ENCODE measurements around the gene TBC1D19.

DNA sequence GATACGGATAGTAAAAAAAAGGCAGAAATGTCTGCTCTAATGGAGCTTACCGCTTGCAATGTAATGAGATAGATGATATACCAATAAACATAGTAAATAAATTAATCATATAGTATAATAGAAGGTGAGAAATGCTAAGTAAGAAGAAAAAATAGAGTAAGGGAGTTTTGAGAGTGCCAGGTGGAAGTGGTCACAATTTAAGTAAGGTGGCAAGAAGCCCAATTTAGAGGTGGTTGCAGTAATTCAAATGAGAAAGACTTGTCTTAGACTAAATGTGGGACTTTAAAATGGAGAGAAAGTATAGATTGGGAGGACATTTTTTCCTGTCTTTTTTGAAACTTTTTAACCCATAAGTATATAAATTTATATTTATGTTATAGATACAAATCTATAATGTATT is 26.0 kb downstream of the TBC1D19 start:
- TF ChIP-seq, protein P1, sequence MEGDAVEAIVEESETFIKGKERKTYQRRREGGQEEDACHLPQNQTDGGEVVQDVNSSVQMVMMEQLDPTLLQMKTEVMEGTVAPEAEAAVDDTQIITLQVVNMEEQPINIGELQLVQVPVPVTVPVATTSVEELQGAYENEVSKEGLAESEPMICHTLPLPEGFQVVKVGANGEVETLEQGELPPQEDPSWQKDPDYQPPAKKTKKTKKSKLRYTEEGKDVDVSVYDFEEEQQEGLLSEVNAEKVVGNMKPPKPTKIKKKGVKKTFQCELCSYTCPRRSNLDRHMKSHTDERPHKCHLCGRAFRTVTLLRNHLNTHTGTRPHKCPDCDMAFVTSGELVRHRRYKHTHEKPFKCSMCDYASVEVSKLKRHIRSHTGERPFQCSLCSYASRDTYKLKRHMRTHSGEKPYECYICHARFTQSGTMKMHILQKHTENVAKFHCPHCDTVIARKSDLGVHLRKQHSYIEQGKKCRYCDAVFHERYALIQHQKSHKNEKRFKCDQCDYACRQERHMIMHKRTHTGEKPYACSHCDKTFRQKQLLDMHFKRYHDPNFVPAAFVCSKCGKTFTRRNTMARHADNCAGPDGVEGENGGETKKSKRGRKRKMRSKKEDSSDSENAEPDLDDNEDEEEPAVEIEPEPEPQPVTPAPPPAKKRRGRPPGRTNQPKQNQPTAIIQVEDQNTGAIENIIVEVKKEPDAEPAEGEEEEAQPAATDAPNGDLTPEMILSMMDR (IDR thresholded peaks at IDR 0.05; ENCODE audit: insufficient read depth, low read length): no peak
- TF ChIP-seq GABPA (IDR thresholded peaks at IDR 0.05; ENCODE audit: low read depth) (no peak), POLR2AphosphoS5 (IDR thresholded peaks at IDR 0.05; ENCODE audit: low read depth) (no peak), REST (IDR thresholded peaks at IDR 0.05; ENCODE audit: insufficient replicate concordance, low read depth) (no peak)
